GOT3 (cell line): ENCODE measurements around the gene VASN.

Experiments
- DNase-seq: peaks from one replicate; lab custom pipeline; 2025; ENCODE audit warnings: mixed read lengths; lab: John Stamatoyannopoulos, UW

VASN gene

GRCh38 chr16:4426021-4426684, 54.5 kb downstream of the VASN start:
- no peak for DNase-seq

- no peak for DNase-seq
Measured at GRCh38 chr16:4426722-4427372, 55.2 kb downstream of the VASN start.

GRCh38 chr16:4428500-4428899, 56.9 kb downstream of the VASN start:
- DNase-seq = no peak

- no peak for DNase-seq
Measured at GRCh38 chr16:4431023-4431422, 59.4 kb downstream of the VASN start.
